Upper lobe of left lung (tissue), 6 donors: ENCODE data around the gene SZRD1. TPM values are rescaled to one million over a fixed set of nuclear protein-coding genes. Genes with fewer than 3 reads are reported as not detected.

Experiments used
- ATAC-seq, 2 donors: fragments of 200-7000 bp; cut with Tn5 transposase; one replicate each; pipeline ENCODE4 v1.9.1; 2022; ENCODE audit warnings: mild to moderate bottlenecking in 2 of 2, moderate library complexity in 2 of 2; ENCODE audit not compliant: low FRiP score in 2 of 2
- DNase-seq, 2 donors: peaks; one replicate each; pipeline ENCODE4 v3.0.0-alpha.2; 2019 to 2020
- H3K27ac ChIP-seq, 4 donors: fragments of 200-600 bp; sonication (generic); one replicate each; pipeline ENCODE4 v1.5.1; 2016 to 2019
- H3K27me3 ChIP-seq, 4 donors: fragments of 200-600 bp; sonication (generic); one replicate each; pipeline ENCODE4 v1.5.1; 2017 to 2019
- H3K36me3 ChIP-seq, 4 donors: fragments of 200-600 bp; sonication (generic); one replicate each; pipeline ENCODE4 v1.5.1; 2016 to 2019
- H3K4me1 ChIP-seq, 4 donors: fragments of 200-600 bp; sonication (generic); one replicate each; pipeline ENCODE4 v1.5.1; 2018 to 2019
- H3K4me3 ChIP-seq, 4 donors: fragments of 200-600 bp; sonication (generic); one replicate each; pipeline ENCODE4 v1.5.1; 2017 to 2019; ENCODE audit warnings: mild to moderate bottlenecking in 2 of 4, moderate library complexity in 1 of 4
- H3K9me3 ChIP-seq, 4 donors: fragments of 200-600 bp; sonication (generic); one replicate each; pipeline ENCODE4 v1.5.1; 2018 to 2019
- CTCF ChIP-seq, 6 experiments: fragments of 450-650 bp in 4 of 6; fragments of 200-600 bp in 2 of 6; sonication (generic) in 2 of 6; IDR thresholded peaks; one replicate each; pipeline ENCODE4 v1.5.1; 2016 to 2019; ENCODE audit warnings: antibody characterized with exemption in 6 of 6
- EP300 ChIP-seq, 4 donors: sonication (generic); formaldehyde crosslinking; IDR thresholded peaks; one replicate each; pipeline ENCODE4 v1.5.1; 2017; ENCODE audit warnings: antibody characterized with exemption in 4 of 4, control low read depth in 2 of 4
- POLR2A ChIP-seq, 4 donors: fragments of 450-650 bp; IDR thresholded peaks; one replicate each; pipeline ENCODE4 v1.5.1; 2016 to 2017; ENCODE audit warnings: antibody characterized with exemption in 4 of 4, mild to moderate bottlenecking in 2 of 4
- POLR2AphosphoS5 ChIP-seq, 2 donors: sonication (generic); formaldehyde crosslinking; IDR thresholded peaks; one replicate each; pipeline ENCODE4 v1.5.1; 2017; ENCODE audit warnings: antibody characterized with exemption in 2 of 2
- WGBS, 2 donors: methylation state at CpG; one replicate each; pipeline ENCODE4 v1.1.5; 2017 to 2018; 5-methylcytosine and 5-hydroxymethylcytosine counted together
- total RNA-seq, 6 donors: library from RNA; depleted of rRNA in 4 of 6; stranded (reverse); fragments of >200 nt in 4 of 6; gene quantifications; one replicate each; pipeline versions ENCODE4 v1.1.0 to v1.2.1, GENCODE V29; 2016 to 2021
- donor health status: DM: no; HTN: no; CAD: no; lungs with moderate emphysema.
- donor health status: DM: no; HTN: yes; CAD: no; lungs with severe emphysema.

The SZRD1 gene
- total RNA-seq, 6 donors from 2014 or later = 30.4 to 136 (median 58.3) TPM

- ATAC-seq = peak; percentile 97
- Histone ChIP-seq H3K4me1 (peaks cover 30 to 39% (median 35%) of the 10 kb centered on the region in 4 donors), H3K9me3 (no peaks in the 10 kb centered on the region), H3K27me3 (no peaks in the 10 kb centered on the region), H3K4me3 (peak within 1 kb of the TSS; percentile 69 to 98 (median 86)), H3K27ac (peak within 1 kb of the TSS; percentile 86 to 96 (median 94)), H3K36me3 (peaks cover 10 to 26% (median 12%) of the 10 kb centered on the region in 4 donors)
- DNase-seq = peak; percentile 95 to 96
- 0% methylated on average over 23 to 55 of the region's 68 CpGs for WGBS, 2 donors
- TF ChIP-seq POLR2AphosphoS5 (IDR thresholded peaks at IDR 0.05) (peak; percentile 83 to 90), POLR2A (IDR thresholded peaks at IDR 0.05) (peak in 2 of 4 donors; percentile 36 to 84), EP300 (IDR thresholded peaks at IDR 0.05) (no peak), CTCF (IDR thresholded peaks at IDR 0.05) (peak; percentile 90 to 95 (median 92))
Observed at GRCh38 chr1:16440470-16441281, 73.6 kb downstream of the SZRD1 start, which contains the start of gene NECAP2. Gene NECAP2, plus strand, starts transcription at chr1:16440724. Its CDS starts 38 bp downstream, at chr1:16440762.

GRCh38 chr1:16441282-16441665 is 74.2 kb downstream of the SZRD1 start:
- WGBS, 2 donors = 0 to 2% methylated on average over 9 to 12 of the region's 12 CpGs
- peak in 1 of 2 donors; percentile 9 for ATAC-seq
- peaks cover 11 to 32% (median 17%) of the 10 kb centered on the region in 4 donors for H3K36me3 ChIP-seq
- no peaks in the 10 kb centered on the region for H3K9me3 ChIP-seq
- peak overlapping the region; percentile 69 to 98 (median 86) for H3K4me3 ChIP-seq
- DNase-seq = no peak
- H3K27ac ChIP-seq = peak overlapping the region; percentile 86 to 96 (median 94)
- peaks cover 30 to 39% (median 35%) of the 10 kb centered on the region in 4 donors for H3K4me1 ChIP-seq
- H3K27me3 ChIP-seq = no peaks in the 10 kb centered on the region
- TF ChIP-seq POLR2A (IDR thresholded peaks at IDR 0.05) (no peak), EP300 (IDR thresholded peaks at IDR 0.05) (no peak), POLR2AphosphoS5 (IDR thresholded peaks at IDR 0.05) (no peak), CTCF (IDR thresholded peaks at IDR 0.05) (no peak)

- peak overlapping the region in 3 of 4 donors; percentile 30 to 95 (median 51) for H3K27ac ChIP-seq
Observed at GRCh38 chr1:16442265-16442664, 75.2 kb downstream of the SZRD1 start.

GRCh38 chr1:16442941-16443340 is 75.9 kb downstream of the SZRD1 start:
- Histone ChIP-seq H3K9me3 (no peaks in the 10 kb centered on the region), H3K27me3 (no peaks in the 10 kb centered on the region), H3K36me3 (peaks cover 21 to 49% (median 26%) of the 10 kb centered on the region in 4 donors), H3K4me1 (peaks cover 30 to 39% (median 35%) of the 10 kb centered on the region in 4 donors), H3K27ac (peak overlapping the region; percentile 20 to 95 (median 29)), H3K4me3 (no peak overlapping the region)
- 52 to 71% methylated on average over 2 of the region's 2 CpGs for WGBS, 2 donors
- no peak for ATAC-seq
- TF ChIP-seq POLR2A (IDR thresholded peaks at IDR 0.05) (no peak), CTCF (IDR thresholded peaks at IDR 0.05) (no peak), POLR2AphosphoS5 (IDR thresholded peaks at IDR 0.05) (no peak), EP300 (IDR thresholded peaks at IDR 0.05) (no peak)
- no peak for DNase-seq

More at GRCh38 chr1:16442265-16442664, 75.2 kb downstream of the SZRD1 start:
- no peak for TF ChIP-seq CTCF (IDR thresholded peaks at IDR 0.05)
- no peak for TF ChIP-seq EP300 (IDR thresholded peaks at IDR 0.05)
- TF ChIP-seq POLR2A (IDR thresholded peaks at IDR 0.05) = no peak
- no peak for TF ChIP-seq POLR2AphosphoS5 (IDR thresholded peaks at IDR 0.05)
- ATAC-seq (no peak), DNase-seq (no peak)
- H3K4me3 ChIP-seq = peak overlapping the region in 2 of 4 donors; percentile 10 to 86
- H3K27me3 ChIP-seq = no peaks in the 10 kb centered on the region
- WGBS, 2 donors = 81 to 88% methylated on average over 6 to 7 of the region's 7 CpGs
- peaks cover 16 to 42% (median 20%) of the 10 kb centered on the region in 4 donors for H3K36me3 ChIP-seq
- H3K4me1 ChIP-seq = peaks cover 30 to 39% (median 35%) of the 10 kb centered on the region in 4 donors
- no peaks in the 10 kb centered on the region for H3K9me3 ChIP-seq
